NCI-H1092 (cell line): ENCODE results near the gene KCNH1.

Experiments used
- DNase-seq: peaks from one replicate; lab custom pipeline; 2025; lab: John Stamatoyannopoulos, UW

Gene KCNH1

DNA sequence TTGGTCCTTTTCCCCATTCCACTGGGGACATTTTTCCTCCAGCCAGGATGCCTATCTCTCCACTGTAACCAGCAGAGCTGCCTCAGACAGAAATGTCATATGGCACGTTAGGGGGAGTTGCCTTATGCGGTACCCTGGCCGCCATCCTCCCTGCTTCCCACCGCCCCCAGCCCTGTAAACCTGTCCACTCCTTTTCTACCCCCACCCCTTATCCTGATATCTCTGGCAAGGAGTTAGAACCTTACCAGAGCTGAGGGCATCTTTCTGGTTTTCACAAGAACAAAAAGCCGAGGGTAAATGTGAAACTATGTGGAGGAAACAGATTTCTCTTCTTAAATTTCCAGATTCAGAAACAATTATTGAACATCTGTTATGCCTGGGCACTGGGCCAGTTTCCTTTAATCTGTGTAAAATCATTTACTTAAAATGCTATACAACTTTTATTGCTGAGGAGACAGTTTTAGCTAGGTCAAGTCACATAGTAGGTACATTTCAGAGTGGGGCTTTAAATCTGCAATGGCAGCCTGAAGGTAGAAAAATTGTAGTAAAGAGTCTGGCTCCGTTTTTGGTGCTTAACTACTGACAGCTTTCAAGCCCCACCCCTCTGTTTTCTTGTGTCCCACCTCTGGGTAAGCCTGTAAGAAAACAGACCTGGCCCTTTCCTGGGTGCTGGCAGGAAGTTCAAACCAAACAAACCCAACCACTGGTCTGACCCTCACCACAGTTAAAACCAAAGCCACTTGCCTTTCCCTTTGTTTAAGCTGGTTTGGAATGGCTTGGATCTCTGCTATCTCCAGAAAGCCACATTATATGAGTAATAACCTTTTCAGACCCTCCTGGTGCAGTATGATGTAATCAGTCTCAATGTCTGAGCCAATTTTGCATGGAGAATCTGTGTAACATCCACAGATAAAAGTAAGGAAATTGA lies 486.3 kb downstream of the KCNH1 start:
- no peak for DNase-seq

DNA sequence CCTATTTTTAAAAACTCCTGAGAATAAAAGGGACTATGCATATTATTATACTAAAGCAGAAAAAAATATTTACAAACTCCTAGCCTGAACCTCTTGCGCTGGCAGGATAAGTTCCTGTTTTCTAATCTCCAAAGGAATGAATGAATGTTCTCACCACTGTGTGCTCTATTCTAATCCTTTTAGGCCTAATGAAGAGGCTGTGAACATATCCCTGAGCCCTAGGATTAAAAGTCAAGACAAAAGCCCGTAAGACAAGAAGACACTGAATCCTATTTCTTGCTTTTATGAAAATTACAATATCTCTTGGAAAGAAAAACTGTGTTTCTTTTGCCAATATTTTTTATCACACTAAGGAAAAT lies 487.7 kb downstream of the KCNH1 start:
- no peak for DNase-seq

DNA sequence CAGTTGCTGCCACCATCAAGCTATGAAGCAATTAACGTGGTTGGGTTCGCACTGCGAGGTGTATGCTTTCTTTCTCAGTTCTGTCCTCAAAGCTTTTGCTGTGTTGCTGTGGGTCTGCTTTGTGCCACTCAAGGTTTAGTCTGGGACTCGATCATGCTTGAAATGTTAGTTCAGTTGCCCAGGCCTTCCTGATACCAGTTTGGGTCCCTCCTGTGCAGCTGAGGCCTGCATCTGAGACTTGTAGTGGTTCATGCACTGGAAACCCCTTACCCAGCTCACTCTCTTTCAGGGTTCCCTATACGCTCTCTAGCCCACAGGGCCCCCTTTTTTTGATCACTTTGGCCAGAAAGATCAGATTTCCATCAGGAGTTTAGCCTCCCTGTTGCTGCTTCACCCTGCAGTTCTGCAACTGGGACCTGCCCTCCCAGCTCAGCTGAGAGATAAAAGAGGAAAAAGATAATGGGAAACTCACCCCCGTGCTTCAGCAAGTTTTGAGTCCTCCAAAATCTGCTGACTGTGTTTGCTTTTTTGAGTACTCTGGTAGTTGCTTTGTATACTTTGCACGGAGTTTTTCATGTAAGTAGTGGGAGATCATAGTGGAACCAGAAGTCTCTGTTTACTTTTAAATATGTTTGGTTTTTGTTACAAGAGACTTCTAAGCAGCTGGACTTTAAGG lies 488.2 kb downstream of the KCNH1 start:
- no peak for DNase-seq

DNA sequence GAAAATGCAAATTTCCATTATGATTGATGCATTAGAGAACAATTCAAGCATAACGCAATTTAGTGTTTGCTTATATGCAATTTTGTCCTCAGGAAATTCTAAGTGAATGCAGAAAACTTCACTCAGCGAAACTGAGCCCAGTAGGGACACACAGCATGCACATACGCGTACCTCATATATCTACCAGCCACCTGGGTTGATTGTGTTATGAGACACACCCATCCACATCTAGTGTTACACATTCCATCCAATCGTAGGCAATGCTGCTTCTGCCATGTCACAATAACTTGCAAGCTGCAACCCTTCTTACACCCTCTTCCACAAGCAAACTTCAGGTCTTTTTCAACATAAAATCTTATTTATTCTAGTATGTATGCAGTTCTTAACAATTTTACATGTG lies 492.4 kb downstream of the KCNH1 start:
- DNase-seq, result no peak

DNA sequence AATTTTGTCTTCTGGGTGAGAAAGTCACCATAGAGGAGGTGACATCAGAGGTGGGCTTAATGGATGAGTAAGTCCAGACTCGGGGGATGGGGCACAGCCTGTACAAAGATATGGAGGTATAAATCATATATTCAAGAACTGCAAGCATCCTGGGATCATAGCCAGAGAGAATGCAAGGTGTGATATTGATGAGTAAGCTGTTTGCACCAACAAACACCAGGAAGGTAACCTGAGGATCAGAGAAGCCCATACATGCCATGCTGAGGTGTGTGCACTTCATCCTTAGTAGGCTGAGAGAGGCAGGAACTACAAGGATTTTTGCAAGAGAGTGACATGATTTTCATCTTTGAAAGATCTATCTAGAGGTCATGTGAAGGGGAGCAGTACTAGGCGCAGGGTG lies 498.8 kb downstream of the KCNH1 start:
- DNase-seq, result no peak

DNA sequence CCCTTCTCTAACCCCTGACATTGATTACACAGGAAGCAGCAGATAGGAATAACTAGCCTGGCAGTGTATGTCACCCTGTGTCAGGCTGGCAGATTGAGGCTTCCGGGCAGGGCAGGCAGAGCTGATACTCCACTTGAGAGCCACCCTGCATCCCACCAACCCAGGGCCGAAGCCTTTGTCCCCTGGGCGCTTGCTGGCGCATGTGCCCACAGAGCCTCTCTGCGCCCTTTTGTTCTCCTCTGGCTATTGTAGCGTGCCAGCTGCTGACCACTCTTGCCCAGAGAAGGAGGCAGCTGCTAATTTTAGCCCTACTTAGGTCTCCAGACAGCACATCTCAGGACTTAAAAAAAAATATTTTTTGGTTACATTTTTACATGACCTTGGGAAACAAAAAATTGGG lies 500.3 kb downstream of the KCNH1 start:
- DNase-seq, result peak; percentile 63

DNA sequence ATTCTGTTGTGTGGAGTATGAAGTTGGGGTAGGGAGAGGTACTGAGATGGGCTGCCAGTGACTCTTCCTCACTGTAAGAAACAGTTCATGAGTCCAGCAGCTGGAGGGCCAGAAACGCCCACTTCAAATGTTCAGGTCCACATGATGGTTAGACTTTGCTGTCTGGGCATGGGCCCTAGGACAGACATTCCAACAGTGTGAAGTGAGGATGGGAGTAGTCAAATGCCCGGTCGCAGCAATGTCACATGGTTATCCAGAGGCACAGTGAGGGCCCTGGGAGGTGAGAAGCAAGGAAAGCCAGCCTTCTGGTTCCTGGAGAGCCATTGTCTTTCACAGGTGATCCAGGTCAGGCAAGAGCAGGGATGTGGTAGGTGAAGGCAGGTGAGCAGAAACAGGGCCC lies 500.8 kb downstream of the KCNH1 start:
- DNase-seq, result no peak

DNA sequence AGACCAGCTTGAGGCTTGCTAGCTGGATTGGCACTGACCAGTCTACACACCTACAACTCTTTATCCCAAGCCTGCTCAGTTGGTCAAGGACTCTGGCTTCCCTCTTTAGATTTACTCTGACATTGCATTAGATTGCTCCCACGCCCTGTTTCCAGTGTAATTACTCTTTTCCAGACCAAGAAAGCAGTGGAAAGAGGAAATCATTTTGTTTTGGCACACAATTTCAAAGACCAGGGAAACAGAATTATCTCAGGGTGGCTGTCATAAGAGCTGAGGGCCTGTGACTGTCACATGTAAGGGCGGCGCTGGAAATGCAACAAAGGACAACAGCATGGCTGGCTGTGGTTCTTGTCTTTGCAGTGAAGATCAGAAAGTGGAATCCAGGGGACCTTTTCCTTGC lies 502.5 kb downstream of the KCNH1 start:
- no peak for DNase-seq

DNA sequence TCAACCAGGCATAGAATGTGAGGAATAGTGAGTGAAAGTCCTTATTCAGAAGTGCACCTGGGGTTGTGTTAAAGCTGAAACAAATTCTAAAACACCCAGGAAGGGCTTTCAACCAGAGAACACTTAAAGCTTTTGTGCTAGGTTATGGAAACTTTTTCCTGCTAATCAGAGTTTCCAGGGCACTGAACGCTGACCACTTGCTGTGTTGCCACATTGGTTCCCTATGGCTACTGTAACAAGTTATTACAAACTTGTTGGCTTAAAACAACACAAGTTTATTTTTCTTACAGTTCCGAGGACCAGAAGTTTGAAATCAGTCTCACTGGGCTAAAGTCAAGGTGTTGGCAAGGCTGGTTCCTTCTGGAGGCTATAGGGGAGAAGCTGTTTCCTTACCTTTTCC lies 504.7 kb downstream of the KCNH1 start:
- DNase-seq, result no peak

DNA sequence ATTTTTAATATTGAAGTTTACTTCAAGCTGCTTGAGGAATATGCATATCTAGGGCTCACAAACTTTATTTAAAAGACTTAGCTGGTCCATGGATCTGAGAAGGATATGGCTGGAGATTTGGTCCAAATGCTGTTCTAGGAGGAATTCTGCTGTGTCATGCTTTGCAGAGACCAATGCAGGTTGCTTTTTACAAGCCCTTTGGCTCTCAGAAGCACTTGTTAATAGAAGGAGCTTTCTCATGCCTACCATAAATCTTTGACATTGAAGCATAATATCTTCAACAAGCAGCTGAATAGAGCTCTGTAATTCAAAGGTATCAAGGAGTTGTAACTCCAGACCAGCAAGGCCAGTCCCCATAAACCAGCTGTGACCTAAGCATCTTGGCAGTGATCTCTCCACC lies 506.2 kb downstream of the KCNH1 start:
- peak; percentile 42 for DNase-seq
